Measurements from ENCODE around the gene CNKSR2. TPM values are rescaled to one million over a fixed set of nuclear protein-coding genes. Genes with fewer than 3 reads are reported as not detected.

Gene CNKSR2
- total and polyA plus RNA-seq, 10 of the 15 experiments (the other 5 are each of a cell fraction or from before 2014, with no cell fraction given): 0.02 to 0.69 (median 0.18) TPM; not detected in 4

DNA sequence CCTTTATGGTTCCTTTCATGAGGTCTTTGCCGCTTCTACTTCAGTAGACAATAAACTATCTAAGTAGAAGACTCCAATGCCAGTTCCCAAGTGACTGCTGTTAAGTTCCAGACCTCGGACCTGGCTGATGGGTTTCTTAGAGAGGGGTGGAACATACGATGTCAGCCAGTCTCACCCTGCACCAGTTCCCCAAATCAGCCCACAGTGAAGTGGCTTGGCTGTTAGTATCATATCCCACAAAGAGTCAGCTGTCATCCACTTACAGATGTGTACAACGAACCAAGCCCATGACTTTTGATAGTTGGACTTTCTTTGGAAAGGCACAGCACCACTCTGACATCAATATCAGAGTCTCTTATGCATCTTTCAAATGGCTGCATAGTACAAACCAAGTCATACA lies 292.0 kb downstream of the CNKSR2 start:
- no peaks in the 10 kb centered on the region for H4K20me1 ChIP-seq (ENCODE audit: control insufficient read depth, insufficient read depth)
- TF ChIP-seq KAT2A (conservative IDR thresholded peaks at IDR 0.05; ENCODE audit: control insufficient read depth, low read depth, low read length): no peak
- TF ChIP-seq EZH2 (IDR thresholded peaks at IDR 0.05; ENCODE audit: borderline replicate concordance, control insufficient read depth, low read depth, low read length): no peak
- no peak for TF ChIP-seq POLR2A (IDR thresholded peaks at IDR 0.05; ENCODE audit: low read depth, low read length)
- no peak for TF ChIP-seq ZNF217 (IDR thresholded peaks at IDR 0.05)
- TF ChIP-seq POLR2AphosphoS2 (IDR thresholded peaks at IDR 0.05; ENCODE audit: low read depth, low read length): no peak
- no peak for TF ChIP-seq HDAC6 (IDR thresholded peaks at IDR 0.05; ENCODE audit: unreplicated experiment)
- TF ChIP-seq, protein P1, sequence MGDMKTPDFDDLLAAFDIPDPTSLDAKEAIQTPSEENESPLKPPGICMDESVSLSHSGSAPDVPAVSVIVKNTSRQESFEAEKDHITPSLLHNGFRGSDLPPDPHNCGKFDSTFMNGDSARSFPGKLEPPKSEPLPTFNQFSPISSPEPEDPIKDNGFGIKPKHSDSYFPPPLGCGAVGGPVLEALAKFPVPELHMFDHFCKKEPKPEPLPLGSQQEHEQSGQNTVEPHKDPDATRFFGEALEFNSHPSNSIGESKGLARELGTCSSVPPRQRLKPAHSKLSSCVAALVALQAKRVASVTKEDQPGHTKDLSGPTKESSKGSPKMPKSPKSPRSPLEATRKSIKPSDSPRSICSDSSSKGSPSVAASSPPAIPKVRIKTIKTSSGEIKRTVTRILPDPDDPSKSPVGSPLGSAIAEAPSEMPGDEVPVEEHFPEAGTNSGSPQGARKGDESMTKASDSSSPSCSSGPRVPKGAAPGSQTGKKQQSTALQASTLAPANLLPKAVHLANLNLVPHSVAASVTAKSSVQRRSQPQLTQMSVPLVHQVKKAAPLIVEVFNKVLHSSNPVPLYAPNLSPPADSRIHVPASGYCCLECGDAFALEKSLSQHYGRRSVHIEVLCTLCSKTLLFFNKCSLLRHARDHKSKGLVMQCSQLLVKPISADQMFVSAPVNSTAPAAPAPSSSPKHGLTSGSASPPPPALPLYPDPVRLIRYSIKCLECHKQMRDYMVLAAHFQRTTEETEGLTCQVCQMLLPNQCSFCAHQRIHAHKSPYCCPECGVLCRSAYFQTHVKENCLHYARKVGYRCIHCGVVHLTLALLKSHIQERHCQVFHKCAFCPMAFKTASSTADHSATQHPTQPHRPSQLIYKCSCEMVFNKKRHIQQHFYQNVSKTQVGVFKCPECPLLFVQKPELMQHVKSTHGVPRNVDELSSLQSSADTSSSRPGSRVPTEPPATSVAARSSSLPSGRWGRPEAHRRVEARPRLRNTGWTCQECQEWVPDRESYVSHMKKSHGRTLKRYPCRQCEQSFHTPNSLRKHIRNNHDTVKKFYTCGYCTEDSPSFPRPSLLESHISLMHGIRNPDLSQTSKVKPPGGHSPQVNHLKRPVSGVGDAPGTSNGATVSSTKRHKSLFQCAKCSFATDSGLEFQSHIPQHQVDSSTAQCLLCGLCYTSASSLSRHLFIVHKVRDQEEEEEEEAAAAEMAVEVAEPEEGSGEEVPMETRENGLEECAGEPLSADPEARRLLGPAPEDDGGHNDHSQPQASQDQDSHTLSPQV (IDR thresholded peaks at IDR 0.05): no peak
- TF ChIP-seq STAT1 (conservative IDR thresholded peaks at IDR 0.05): no peak
- no peak for TF ChIP-seq BHLHE40 (IDR thresholded peaks at IDR 0.05; ENCODE audit: borderline replicate concordance in 1 of 2, low read depth in 2 of 2, low read length in 1 of 2)
- no peak for TF ChIP-seq SREBF1 (IDR thresholded peaks at IDR 0.05; ENCODE audit: low read length)
- TF ChIP-seq, protein P2, sequence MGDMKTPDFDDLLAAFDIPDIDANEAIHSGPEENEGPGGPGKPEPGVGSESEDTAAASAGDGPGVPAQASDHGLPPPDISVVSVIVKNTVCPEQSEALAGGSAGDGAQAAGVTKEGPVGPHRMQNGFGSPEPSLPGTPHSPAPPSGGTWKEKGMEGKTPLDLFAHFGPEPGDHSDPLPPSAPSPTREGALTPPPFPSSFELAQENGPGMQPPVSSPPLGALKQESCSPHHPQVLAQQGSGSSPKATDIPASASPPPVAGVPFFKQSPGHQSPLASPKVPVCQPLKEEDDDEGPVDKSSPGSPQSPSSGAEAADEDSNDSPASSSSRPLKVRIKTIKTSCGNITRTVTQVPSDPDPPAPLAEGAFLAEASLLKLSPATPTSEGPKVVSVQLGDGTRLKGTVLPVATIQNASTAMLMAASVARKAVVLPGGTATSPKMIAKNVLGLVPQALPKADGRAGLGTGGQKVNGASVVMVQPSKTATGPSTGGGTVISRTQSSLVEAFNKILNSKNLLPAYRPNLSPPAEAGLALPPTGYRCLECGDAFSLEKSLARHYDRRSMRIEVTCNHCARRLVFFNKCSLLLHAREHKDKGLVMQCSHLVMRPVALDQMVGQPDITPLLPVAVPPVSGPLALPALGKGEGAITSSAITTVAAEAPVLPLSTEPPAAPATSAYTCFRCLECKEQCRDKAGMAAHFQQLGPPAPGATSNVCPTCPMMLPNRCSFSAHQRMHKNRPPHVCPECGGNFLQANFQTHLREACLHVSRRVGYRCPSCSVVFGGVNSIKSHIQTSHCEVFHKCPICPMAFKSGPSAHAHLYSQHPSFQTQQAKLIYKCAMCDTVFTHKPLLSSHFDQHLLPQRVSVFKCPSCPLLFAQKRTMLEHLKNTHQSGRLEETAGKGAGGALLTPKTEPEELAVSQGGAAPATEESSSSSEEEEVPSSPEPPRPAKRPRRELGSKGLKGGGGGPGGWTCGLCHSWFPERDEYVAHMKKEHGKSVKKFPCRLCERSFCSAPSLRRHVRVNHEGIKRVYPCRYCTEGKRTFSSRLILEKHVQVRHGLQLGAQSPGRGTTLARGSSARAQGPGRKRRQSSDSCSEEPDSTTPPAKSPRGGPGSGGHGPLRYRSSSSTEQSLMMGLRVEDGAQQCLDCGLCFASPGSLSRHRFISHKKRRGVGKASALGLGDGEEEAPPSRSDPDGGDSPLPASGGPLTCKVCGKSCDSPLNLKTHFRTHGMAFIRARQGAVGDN (IDR thresholded peaks at IDR 0.05): no peak
- TF ChIP-seq SPI1 (IDR thresholded peaks at IDR 0.05; ENCODE audit: borderline replicate concordance, insufficient read depth, low read depth, low read length): no peak
- TF ChIP-seq TBL1XR1 (IDR thresholded peaks at IDR 0.05; ENCODE audit: low read depth, low read length): no peak
- TF ChIP-seq MEF2A (IDR thresholded peaks at IDR 0.05; ENCODE audit: insufficient read depth, low read depth, low read length): no peak
- no peak for TF ChIP-seq NFYA (IDR thresholded peaks at IDR 0.05; ENCODE audit: borderline replicate concordance, low read depth, low read length)
- TF ChIP-seq MTA3 (IDR thresholded peaks at IDR 0.05; ENCODE audit: borderline replicate concordance, low read length): no peak
- TF ChIP-seq YY1 (IDR thresholded peaks at IDR 0.05; ENCODE audit: low read depth, low read length): no peak
- TF ChIP-seq SMAD1 (IDR thresholded peaks at IDR 0.05; ENCODE audit: low read depth, partially characterized antibody): no peak

More for the DNA sequence above, 292.0 kb downstream of the CNKSR2 start:
- DNase-seq (ENCODE audit: low read depth, low spot score) (no peak), FAIRE-seq (no peak), ATAC-seq (no peak)
- 21% methylated on average over 4 of the region's 4 CpGs for WGBS (ENCODE audit: insufficient coverage, insufficient replicate concordance, low lambda C conversion rate, missing lambda C conversion rate)
- no peak overlapping the region for H3K9ac ChIP-seq (ENCODE audit: control insufficient read depth, insufficient read depth, low read length)
- H3K9me3 ChIP-seq (replicated peaks; ENCODE audit: control insufficient read depth, insufficient read depth, low read length): no peaks in the 10 kb centered on the region
- H2AFZ ChIP-seq (ENCODE audit: control insufficient read depth, low read depth, low read length): no peak overlapping the region
- ChIA-PET CTCF (no interaction called here), RAD21 (ENCODE audit: unreplicated experiment) (no interaction called here), POLR2A (no interaction called here), SMC1A (ENCODE audit: uncharacterized antibody, unreplicated experiment) (no interaction called here)
- BruUV-seq (replicated peaks): no TSS peak
- H3K27me3 ChIP-seq (replicated peaks in 1 of 2; ENCODE audit: control insufficient read depth in 2 of 2, insufficient read depth in 2 of 2, low read length in 1 of 2): no peaks in the 10 kb centered on the region
- no peaks in the 10 kb centered on the region for H3K79me2 ChIP-seq (ENCODE audit: control insufficient read depth, insufficient read depth, low read length)
- no peaks in the 10 kb centered on the region for H3K36me3 ChIP-seq (ENCODE audit: control insufficient read depth in 2 of 2, insufficient read depth in 2 of 2, low read length in 1 of 2)
- in situ Hi-C loops (cut with MboI) (no loop called here), intact Hi-C loops (cut with micrococcal nuclease; ENCODE audit: unreplicated experiment) (no loop called here)
- H3K4me1 ChIP-seq (ENCODE audit: control insufficient read depth, insufficient read depth, low read length): no peaks in the 10 kb centered on the region
- no peak overlapping the region for H3K4me3 ChIP-seq
- H3K4me2 ChIP-seq (ENCODE audit: control insufficient read depth, insufficient read depth): no peak overlapping the region
- no peak overlapping the region for H3K27ac ChIP-seq (ENCODE audit: control insufficient read depth, insufficient read depth)

Measured in GM12878 (cell line).